ENCODE results near the gene PCCB. TPM values are rescaled to one million over a fixed set of nuclear protein-coding genes. Genes with fewer than 3 reads are reported as not detected.

Gene PCCB
- total and polyA plus RNA-seq, 2 of the 8 experiments (the other 6 are each of a cell fraction or from before 2014, with no cell fraction given) = 56.7 to 84.4 TPM

- DNase-seq (ENCODE audit: low read depth in 1 of 2, low spot score in 2 of 2) (no peak), FAIRE-seq (no peak)
- Histone ChIP-seq H3K79me2 (ENCODE audit: control insufficient read depth in 1 of 2, insufficient read depth in 2 of 2, low read length in 2 of 2) (peaks cover 0 to 13% of the 10 kb centered on the region in 2 experiments; a peak in 2 of 4 replicates), H2AFZ (ENCODE audit: low read length) (peak overlapping the region; percentile 12; the same call in 1 of the 2 replicates), H3K4ac (replicated peaks; ENCODE audit: insufficient read length, low read depth, low read length) (no peak overlapping the region), H2BK12ac (ENCODE audit: low read depth, low read length) (0 out of 2 replicates have a peak overlapping the region, but pooled peaks have one; percentile 12), H3K27me3 (replicated peaks in 1 of 4; ENCODE audit: control insufficient read depth in 3 of 4, extremely low read depth in 1 of 4, insufficient read depth in 3 of 4, low read length in 3 of 4) (no peaks in the 10 kb centered on the region), H2BK120ac (replicated peaks; ENCODE audit: low read depth, low read length) (no peak overlapping the region), H4K8ac (ENCODE audit: extremely low read depth, insufficient read depth, low read length) (no peak overlapping the region), H4K91ac (replicated peaks; ENCODE audit: insufficient read length, low read length) (no peak overlapping the region), H3K56ac (replicated peaks; ENCODE audit: insufficient read length, low read depth, low read length) (no peak overlapping the region), H2BK15ac (ENCODE audit: low read length) (no peak overlapping the region), H3K27ac (ENCODE audit: low read depth, low read length) (no peak overlapping the region), H3K4me2 (ENCODE audit: insufficient read depth in 1 of 2, low read depth in 2 of 2, low read length in 2 of 2) (no peak overlapping the region), H2BK20ac (ENCODE audit: low read length) (no peak overlapping the region), H3K4me3 (ENCODE audit: extremely low read depth in 1 of 4, insufficient read depth in 2 of 4, low read depth in 3 of 4, low read length in 4 of 4) (no peak overlapping the region), H3K14ac (ENCODE audit: insufficient read length) (no peak overlapping the region), H4K20me1 (replicated peaks in 1 of 2; ENCODE audit: control insufficient read depth in 1 of 2, insufficient read depth in 2 of 2, low read length in 2 of 2) (no peaks in the 10 kb centered on the region), H4K5ac (ENCODE audit: insufficient read length, low read depth, low read length) (no peak overlapping the region), H3K4me1 (replicated peaks in 1 of 4; ENCODE audit: control insufficient read depth in 3 of 4, insufficient read depth in 4 of 4, low read length in 3 of 4) (peaks cover 0 to 9% (median 5%) of the 10 kb centered on the region in 4 experiments; a peak in 5 of 7 replicates), H2AK5ac (ENCODE audit: low read depth, low read length) (no peak overlapping the region), H3K23ac (ENCODE audit: insufficient read length) (no peak overlapping the region), H3K79me1 (ENCODE audit: low read depth, low read length) (peaks cover 3% of the 10 kb centered on the region; the same call in 1 of the 2 replicates), H2BK5ac (ENCODE audit: low read depth, low read length) (no peak overlapping the region), H3K23me2 (ENCODE audit: low read depth, low read length) (peaks cover 7% of the 10 kb centered on the region), H3K36me3 (ENCODE audit: control insufficient read depth in 2 of 4, insufficient read depth in 4 of 4, low read length in 3 of 4) (no peaks in the 10 kb centered on the region), H3K9ac (replicated peaks in 1 of 4; ENCODE audit: extremely low read depth in 1 of 4, low read depth in 3 of 4, low read length in 3 of 4) (no peak overlapping the region), H3K9me3 (ENCODE audit: insufficient read depth in 2 of 2, low read depth in 1 of 2, low read length in 1 of 2) (no peaks in the 10 kb centered on the region), H3K18ac (ENCODE audit: extremely low read depth, low read length) (no peak overlapping the region)
- ChIA-PET POLR2A (ENCODE audit: partially characterized antibody) (interaction anchor here (1.0 to 7.4 kb wide), 3 partner anchors 9 to 505 kb away, joined by 5 to 77 read pairs (median 7); partner anchors contain the start of genes MSL2 and STAG1), CTCF (ENCODE audit: partially characterized antibody) (interaction anchor here (0.9 to 1.2 kb wide), 2 partner anchors 59 to 172 kb away, joined by 3 to 4 read pairs; no protein-coding TSS in a partner anchor)
- TF ChIP-seq YY1 (IDR thresholded peaks at IDR 0.05; ENCODE audit: low read depth, low read length) = no peak
- TF ChIP-seq RXRA (IDR thresholded peaks at IDR 0.05; ENCODE audit: insufficient read depth, low read depth, low read length) = no peak
- no peak for TF ChIP-seq EGR1 (IDR thresholded peaks at IDR 0.05; ENCODE audit: borderline replicate concordance, low read depth, low read length)
- TF ChIP-seq KDM1A (IDR thresholded peaks at IDR 0.05; ENCODE audit: borderline replicate concordance, low read length) = no peak
- TF ChIP-seq EZH2 (IDR thresholded peaks at IDR 0.05; ENCODE audit: low read depth, low read length, severe bottlenecking) = no peak
- WGBS, 2 experiments (ENCODE audit: extremely low coverage in 1 of 2, insufficient coverage in 1 of 2, insufficient read length in 1 of 2, insufficient replicate concordance in 2 of 2, low coverage in 1 of 2, low lambda C conversion rate in 2 of 2, missing lambda C conversion rate in 1 of 2) = 71% methylated on average over 1 of the region's 1 CpG; no CpG with 5 or more reads in 1 of the 2 experiments
These were observed 2.7 kb upstream of the PCCB start for GRCh38 chr3:136247436-136247835.
